ENCODE data around the gene RAB44. TPM values are rescaled to one million over a fixed set of nuclear protein-coding genes. Genes with fewer than 3 reads are reported as not detected.

The RAB44 gene
- total and polyA plus RNA-seq, 2 of the 4 experiments (the other 2 are of a cell fraction), result 0.03 TPM; not detected in 1

DNA sequence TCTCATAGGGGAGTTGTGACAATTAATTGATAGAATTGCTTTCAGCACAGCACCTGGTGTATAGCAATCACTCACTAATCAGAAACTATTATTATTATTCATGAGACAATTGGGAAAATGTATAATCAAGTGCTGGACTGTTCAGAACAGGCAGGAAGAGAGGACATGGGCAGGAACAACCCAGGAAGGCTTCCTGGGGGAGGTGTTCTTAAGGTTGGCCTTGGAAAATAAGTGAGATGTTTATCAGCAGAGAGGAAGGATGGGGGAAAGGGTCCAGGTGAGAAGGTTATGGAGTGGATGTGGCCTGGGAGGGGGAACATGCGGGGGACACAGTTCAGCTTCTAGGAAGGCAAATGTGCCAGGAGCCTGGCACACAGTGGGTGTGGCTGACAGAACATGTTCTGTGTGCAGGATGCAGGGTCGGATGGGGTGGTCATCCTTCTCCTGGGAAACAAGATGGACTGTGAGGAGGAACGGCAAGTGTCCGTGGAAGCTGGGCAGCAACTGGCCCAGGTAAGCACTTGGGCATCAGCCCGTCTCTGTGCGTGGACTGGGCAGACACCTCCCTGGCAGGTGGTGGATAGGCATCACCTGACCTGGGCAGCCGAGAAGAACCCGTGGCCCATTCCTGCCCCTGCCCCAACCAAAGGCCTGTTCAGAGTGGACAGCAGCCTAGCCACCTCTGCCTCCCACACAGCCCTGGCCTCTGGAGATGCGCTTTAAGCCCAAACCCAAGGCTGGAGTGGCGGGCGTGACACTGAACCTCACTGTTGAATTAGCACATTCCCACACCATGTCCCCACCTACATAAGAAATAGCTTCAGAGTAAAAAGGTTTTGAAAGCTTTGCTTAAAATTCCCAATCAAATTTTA lies 30.9 kb downstream of the RAB44 start:
- no peak for ATAC-seq (ENCODE audit: low read depth)
- H3K56ac ChIP-seq (ENCODE audit: extremely low read depth, insufficient read depth, low read length), result no peak overlapping the region
- H3K14ac ChIP-seq (replicated peaks; ENCODE audit: low read depth, low read length), result no peak overlapping the region
- H4K91ac ChIP-seq (ENCODE audit: insufficient read depth, low read depth, low read length), result no peak overlapping the region
- H3K27me3 ChIP-seq (ENCODE audit: control insufficient read depth, insufficient read depth, low read length), result peaks cover 4% of the 10 kb centered on the region; the same call in 1 of the 2 replicates
- H3K4ac ChIP-seq (ENCODE audit: low read depth, low read length), result no peak overlapping the region
- WGBS, 2 experiments (ENCODE audit: extremely low coverage in 2 of 2, insufficient read length in 1 of 2), result 88% methylated on average over 1 of the region's 11 CpGs; no CpG with 5 or more reads in 1 of the 2 experiments
- H3K4me2 ChIP-seq (ENCODE audit: low read depth, low read length), result no peak overlapping the region
- dilution Hi-C loops (cut with HindIII; ENCODE audit: low sequenced_read_pairs, unreplicated experiment) (no loop called here), in situ Hi-C loops (cut with MboI; ENCODE audit: low sequenced_read_pairs) (no loop called here), intact Hi-C loops (cut with micrococcal nuclease) (no loop called here)
- H3K36me3 ChIP-seq (ENCODE audit: control insufficient read depth, insufficient read depth, low read length), result no peaks in the 10 kb centered on the region
- H2AK9ac ChIP-seq (replicated peaks; ENCODE audit: low read depth, low read length, poor library complexity), result peak overlapping the region; percentile 52
- DNase-seq, result no peak
- H3K9me1 ChIP-seq (ENCODE audit: insufficient read depth, low read length), result no peaks in the 10 kb centered on the region
- no peak overlapping the region for H2BK5ac ChIP-seq (ENCODE audit: low read depth, low read length, poor library complexity, severe bottlenecking)
- no peak overlapping the region for H3K27ac ChIP-seq (ENCODE audit: insufficient read depth, low read length)
- POLR2A ChIA-PET (ENCODE audit: unreplicated experiment), result no interaction called here
- no peak overlapping the region for H2BK20ac ChIP-seq (ENCODE audit: low read depth, low read length)
- no peak overlapping the region for H2BK15ac ChIP-seq (ENCODE audit: low read depth, low read length)
- H2AK5ac ChIP-seq (ENCODE audit: low read depth, low read length), result peak overlapping the region; percentile 39; the same call in 1 of the 2 replicates
- no peak overlapping the region for H3K9ac ChIP-seq (ENCODE audit: low read depth, low read length)
- H3K23ac ChIP-seq (ENCODE audit: low read depth, low read length), result no peak overlapping the region
- H4K5ac ChIP-seq (ENCODE audit: low read depth, low read length), result no peak overlapping the region
- H3K9me3 ChIP-seq (ENCODE audit: control insufficient read depth, insufficient read depth, low read length), result no peaks in the 10 kb centered on the region
- no TSS peak for BruUV-seq (replicated peaks)
- H4K20me1 ChIP-seq (ENCODE audit: insufficient read depth, low read length), result peaks cover 5% of the 10 kb centered on the region; the same call in 1 of the 2 replicates
- no peak overlapping the region for H4K8ac ChIP-seq (ENCODE audit: low read depth in 2 of 2, low read length in 2 of 2)
- TF ChIP-seq NFE2L2 (IDR thresholded peaks at IDR 0.05; ENCODE audit: low read depth, low read length), result no peak
- TF ChIP-seq MAFK (IDR thresholded peaks at IDR 0.05; ENCODE audit: low read depth, low read length), result no peak
- TF ChIP-seq CEBPB (IDR thresholded peaks at IDR 0.05; ENCODE audit: low read depth, low read length), result no peak
- TF ChIP-seq RAD21 (IDR thresholded peaks at IDR 0.05; ENCODE audit: low read length), result no peak
- TF ChIP-seq POLR2A (IDR thresholded peaks at IDR 0.05; ENCODE audit: low read depth, low read length), result no peak
- no peak overlapping the region for H2BK120ac ChIP-seq (ENCODE audit: low read depth, low read length)
- H3K79me1 ChIP-seq (ENCODE audit: low read depth in 1 of 2, low read length in 2 of 2), result no peaks in the 10 kb centered on the region
- CTCF ChIA-PET, result no interaction called here
- no peak overlapping the region for H3K18ac ChIP-seq (ENCODE audit: low read depth, low read length)
- no peaks in the 10 kb centered on the region for H3K4me1 ChIP-seq (ENCODE audit: control insufficient read depth, insufficient read depth, low read length)
- no peak overlapping the region for H3K4me3 ChIP-seq (ENCODE audit: insufficient read depth, low read depth, low read length)
- H2AFZ ChIP-seq (replicated peaks; ENCODE audit: low read length, poor library complexity), result peak overlapping the region; percentile 41

All from IMR-90 (cell line).